ENCODE data around the gene MYD88.

Gene MYD88

DNA sequence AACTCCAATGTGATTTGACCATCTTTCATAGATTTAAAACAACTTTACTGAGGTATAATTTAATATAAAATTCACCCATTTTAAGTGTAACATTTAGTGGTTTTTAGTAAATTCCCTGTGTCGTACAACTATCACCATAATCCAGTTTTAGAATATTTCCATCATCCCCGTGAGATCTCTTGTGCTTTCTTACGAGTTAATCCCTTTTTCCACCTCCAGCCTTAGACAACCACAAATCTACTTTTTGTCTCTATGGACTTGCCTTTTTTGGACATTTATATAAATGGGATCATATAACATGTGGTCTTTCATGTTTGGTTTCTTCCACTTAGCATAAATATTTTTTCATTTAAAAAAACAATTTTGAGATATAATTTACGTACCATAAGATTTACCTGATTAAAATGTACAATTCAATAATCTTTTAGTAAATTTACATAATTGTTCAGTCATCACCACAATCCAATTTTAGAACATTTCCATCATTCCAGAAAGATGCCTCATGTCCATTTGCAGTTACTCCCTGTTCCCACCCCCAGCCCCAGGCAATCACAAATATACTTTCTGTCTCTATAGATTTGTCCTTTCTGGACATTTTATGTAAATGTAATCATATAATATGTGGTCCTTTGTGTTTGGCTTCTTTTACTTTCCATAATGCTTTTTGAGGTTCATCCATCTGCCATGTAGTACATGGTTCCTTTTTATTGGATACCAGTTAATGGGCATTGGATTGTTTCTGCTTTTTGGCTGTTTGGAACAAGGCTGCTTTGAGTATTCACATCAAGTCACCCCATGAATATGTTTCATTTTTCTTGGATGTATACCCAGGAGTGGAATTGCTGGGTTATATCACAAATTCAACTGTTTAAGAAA lies 29.9 kb downstream of the MYD88 start:
- no peak for DNase-seq

DNA sequence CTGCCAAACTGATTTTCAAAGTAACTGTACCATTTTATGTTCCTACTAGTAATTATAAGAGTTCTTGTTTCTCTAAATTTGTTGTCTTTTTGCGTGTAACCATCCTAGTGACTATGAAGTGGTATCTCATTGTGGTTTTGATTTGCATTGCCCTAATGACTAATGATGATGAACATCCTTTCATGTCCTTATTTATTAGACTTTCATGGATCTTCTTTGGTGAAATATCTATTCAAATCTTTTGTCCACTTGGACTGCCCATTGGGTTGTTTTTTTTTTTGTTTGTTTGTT lies 30.5 kb downstream of the MYD88 start:
- no peak for DNase-seq

DNA sequence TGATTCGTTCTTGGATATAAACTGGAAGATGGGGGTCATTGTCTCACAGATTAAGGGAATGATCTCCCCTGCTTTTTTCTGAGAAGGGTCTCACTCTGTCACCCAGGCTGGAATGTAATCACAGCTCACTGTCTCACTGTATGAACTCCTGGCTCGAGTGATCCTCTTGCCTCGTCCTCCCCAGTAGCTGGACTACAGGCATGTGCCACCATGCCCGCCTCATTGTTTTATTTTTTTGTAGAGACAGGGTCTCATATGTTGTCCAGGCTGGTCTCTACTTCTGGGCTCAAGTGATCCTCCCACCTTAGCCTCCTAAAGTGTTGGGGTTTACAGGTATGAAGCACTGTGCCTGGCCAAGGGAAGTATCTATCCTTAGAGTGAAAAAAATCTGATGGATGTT lies 32.3 kb downstream of the MYD88 start:
- DNase-seq, result no peak

DNA sequence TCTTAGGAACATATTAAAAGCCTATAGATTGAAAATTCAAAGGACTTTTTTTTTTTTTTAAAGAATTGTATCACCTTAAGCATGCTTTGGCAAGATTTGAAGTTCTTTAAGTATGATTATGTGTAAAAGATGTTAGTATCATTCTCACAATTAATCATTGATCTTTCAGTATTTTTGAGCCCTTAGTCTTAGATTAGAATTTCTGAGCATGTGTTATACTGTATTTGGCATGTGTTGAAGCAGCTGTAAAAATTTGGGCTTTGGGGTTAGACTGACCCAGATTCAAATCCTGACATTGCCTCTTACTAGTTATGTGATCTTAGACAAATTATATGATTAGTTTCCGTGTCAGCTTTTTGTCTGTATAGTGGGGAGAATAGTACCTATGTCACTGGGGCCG lies 33.2 kb downstream of the MYD88 start:
- no peak for DNase-seq

DNA sequence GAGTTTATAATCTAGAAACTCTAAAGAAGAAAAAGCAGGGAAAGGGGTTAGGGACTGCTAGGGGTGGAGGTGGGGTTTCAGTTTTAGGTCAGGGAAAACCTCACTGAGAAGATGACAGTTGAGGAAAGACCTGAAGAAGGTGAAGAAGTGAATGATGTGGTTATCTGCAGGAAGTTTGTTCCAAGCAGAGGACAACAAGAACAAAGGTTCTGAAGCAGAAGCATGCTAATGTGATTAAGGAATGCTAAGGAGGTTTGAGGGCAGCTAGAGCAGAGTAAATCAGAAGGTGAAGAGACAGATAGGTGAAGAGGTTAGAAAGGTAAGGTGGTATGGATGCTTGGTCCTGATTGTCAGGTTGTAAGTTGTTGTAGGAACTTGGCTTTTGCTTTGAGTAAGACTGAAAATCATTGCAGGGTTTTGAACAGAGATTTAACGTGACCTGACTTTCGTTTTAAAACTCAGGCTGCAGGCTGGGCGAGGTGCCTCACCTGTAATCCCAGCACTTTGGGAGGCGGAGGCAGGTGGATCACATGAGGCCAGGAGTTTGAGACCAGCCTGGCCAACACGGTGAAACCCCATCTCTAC lies 35.5 kb downstream of the MYD88 start:
- no peak for DNase-seq

DNA sequence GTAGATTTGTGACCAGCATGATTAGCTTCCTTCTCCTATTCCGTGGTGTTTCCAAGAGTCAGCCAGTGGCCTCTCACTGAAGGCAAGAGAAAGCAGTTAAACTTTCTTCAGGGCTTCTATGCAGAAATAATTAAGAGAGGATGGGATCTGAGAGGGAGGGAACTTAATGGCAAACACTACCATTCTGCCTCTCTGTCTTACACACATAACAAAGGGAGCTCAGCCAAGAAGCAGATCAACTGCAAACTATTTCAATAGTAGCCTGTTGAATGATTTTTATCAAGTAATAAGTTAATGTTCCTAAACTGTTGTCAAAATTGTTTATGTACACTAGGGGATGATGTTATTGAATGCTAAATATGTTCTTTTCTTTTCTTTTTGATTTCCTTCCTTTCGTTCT lies 38.7 kb downstream of the MYD88 start:
- DNase-seq, result no peak

DNA sequence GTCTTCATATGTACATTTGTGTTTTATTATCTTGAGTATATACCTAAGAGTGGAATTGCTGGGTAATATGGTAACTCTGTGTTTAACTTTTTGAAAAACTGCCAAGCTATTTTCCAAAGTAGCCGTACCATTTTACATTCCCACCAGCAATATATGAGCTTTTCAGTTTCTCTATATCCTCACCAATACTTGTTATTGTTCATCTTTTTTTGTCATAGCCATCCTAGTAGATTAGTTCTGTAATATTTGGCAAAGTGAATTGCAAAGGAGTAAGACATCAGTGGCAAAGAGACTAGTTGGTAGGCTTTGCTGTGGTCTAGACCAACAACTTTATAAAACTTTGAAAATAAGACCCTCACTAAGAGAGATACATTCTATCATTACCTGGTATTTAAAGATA lies 48.3 kb downstream of the MYD88 start:
- no peak for DNase-seq

DNA sequence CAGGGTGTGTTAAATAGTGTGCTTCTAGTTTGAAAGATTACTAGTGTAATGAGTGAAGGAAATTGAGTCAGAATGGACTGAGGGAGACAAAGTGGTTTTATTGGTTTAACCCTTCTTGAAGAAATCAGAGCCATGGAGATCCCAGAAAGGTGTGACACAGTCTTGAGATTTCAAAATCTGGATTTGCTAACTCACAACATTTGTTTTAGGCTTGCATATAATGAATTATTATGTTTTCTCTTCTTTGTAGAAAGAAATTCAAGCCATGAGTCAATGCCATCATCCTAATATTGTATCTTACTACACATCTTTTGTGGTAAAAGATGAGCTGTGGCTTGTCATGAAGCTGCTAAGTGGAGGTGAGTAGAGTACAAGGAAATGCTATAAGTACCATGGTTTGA lies 52.0 kb downstream of the MYD88 start:
- no peak for DNase-seq

Measured in bone marrow (tissue), 2 donors.